Measurements from ENCODE around the gene SPR.

DNA sequence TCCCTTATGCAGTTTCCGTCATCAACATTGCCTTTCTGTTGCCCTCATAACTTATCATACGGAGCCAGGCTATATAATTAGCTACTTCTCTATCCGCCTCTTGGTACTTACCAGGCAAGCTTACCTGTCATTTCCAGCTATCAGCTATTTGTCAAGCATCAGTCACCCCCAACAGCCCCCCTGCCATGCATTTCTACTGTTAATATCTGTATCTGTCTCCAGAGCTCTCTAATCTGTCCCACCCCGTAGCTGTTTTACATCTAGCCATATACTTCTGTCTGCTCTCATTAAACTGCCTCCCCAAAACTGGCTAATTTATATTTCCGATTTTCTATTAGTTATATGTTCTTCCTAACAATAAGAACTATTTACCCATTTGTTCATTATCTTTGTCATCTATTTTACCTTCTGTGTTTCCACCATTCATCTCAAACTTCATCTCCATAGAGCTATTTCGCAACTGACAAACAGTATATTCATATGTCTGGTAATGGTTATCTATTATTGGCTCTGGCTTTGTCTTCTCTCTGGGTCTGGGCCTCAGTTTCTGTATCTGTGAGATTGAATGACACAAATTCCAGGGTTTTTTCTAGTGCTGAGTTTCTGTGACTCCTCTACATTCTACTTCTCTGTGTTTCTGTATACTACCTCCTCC, 39.7 kb downstream of the SPR start:
- no peak for TF ChIP-seq BCLAF1 (IDR thresholded peaks at IDR 0.05)
- TF ChIP-seq U2AF1 (optimal IDR thresholded peaks at IDR 0.05; ENCODE audit: low read depth, low read length) = no peak
- TF ChIP-seq ZBTB7A (CRISPR knock-in tag; IDR thresholded peaks at IDR 0.05) = no peak
- no peak for TF ChIP-seq SMAD9 (CRISPR knock-in tag; IDR thresholded peaks at IDR 0.05)
- no peak for TF ChIP-seq NFYB (CRISPR knock-in tag; IDR thresholded peaks at IDR 0.05)
